OCI-LY3 (cell line): ENCODE results near the gene ABCA4.
"Not testable (repeated sequence)": the region's sequence is repeated elsewhere in the genome, so short reads cannot be mapped to it uniquely, and the experiment has no call there.

ENCODE experiments used
- H2AFZ ChIP-seq: fragments of 200-600, 300-600 bp; shearing (Covaris generic); 2 replicates; pipeline ENCODE4 v1.6.0; 2014; ENCODE audit warnings: antibody characterized with exemption, low read depth, low read length
- H3K27ac ChIP-seq: fragments of 200-600, 300-600 bp; sonication (generic); 2 replicates; pipeline ENCODE4 v1.5.1; 2014; ENCODE audit warnings: mild to moderate bottlenecking, low read length, moderate library complexity, mixed read lengths
- H3K27me3 ChIP-seq: fragments of 200-600, 300-600 bp; sonication (generic); 2 replicates; pipeline ENCODE4 v1.6.1; 2014; ENCODE audit warnings: low read depth, low read length, mixed read lengths
- H3K36me3 ChIP-seq: fragments of 200-600, 300-600 bp; sonication (generic); replicated peaks from 2 replicates; pipeline ENCODE3; 2014; ENCODE audit warnings: low read depth, low read length, mixed read lengths
- H3K4me1 ChIP-seq: fragments of 300-600, 200-600 bp; sonication (generic); 2 replicates; pipeline ENCODE4 v1.6.1; 2014; ENCODE audit warnings: low read length, mixed read lengths
- H3K4me2 ChIP-seq: fragments of 200-600, 300-600 bp; sonication (generic); 2 replicates; pipeline ENCODE4 v1.6.1; 2014; ENCODE audit warnings: low read length, mixed read lengths
- H3K4me3 ChIP-seq: fragments of 300-600, 200-600 bp; sonication (generic); 2 replicates; pipeline ENCODE4 v1.5.1; 2014; ENCODE audit warnings: antibody characterized with exemption, mild to moderate bottlenecking, low read length, moderate library complexity
- H3K79me2 ChIP-seq: fragments of 300-600, 200-600 bp; shearing (Covaris generic); 2 replicates; pipeline ENCODE4 v1.6.1; 2014; ENCODE audit warnings: mild to moderate bottlenecking, low read length, mixed read lengths
- H3K9ac ChIP-seq: fragments of 300-600, 200-600 bp; shearing (Covaris generic); 2 replicates; pipeline ENCODE4 v1.6.0; 2014; ENCODE audit warnings: mild to moderate bottlenecking, low read length, moderate library complexity
- H3K9me3 ChIP-seq: fragments of 200-600, 300-600 bp; shearing (Covaris generic); 2 replicates; pipeline ENCODE4 v1.6.1; 2014; ENCODE audit warnings: low read length, mixed read lengths; ENCODE audit not compliant: insufficient read depth
- H4K20me1 ChIP-seq: fragments of 200-600, 300-600 bp; sonication (generic); 2 replicates; pipeline ENCODE4 v1.6.1; 2016; ENCODE audit warnings: low read length, mixed read lengths; ENCODE audit not compliant: insufficient read depth
- EZH2phosphoT487 ChIP-seq: fragments of 200-600 bp; shearing (Covaris generic); IDR thresholded peaks from 2 replicates; pipeline ENCODE4 v1.6.1; 2018; ENCODE audit warnings: antibody characterized with exemption, mixed run types, low read depth
- TF ChIP-seq, protein P1 (sequence below): fragments of 200-600, 300-600 bp; sonication (generic); IDR thresholded peaks from 2 replicates; pipeline ENCODE4 v1.5.1; 2014; ENCODE audit warnings: antibody characterized with exemption, low read length, low read depth

The ABCA4 gene

DNA sequence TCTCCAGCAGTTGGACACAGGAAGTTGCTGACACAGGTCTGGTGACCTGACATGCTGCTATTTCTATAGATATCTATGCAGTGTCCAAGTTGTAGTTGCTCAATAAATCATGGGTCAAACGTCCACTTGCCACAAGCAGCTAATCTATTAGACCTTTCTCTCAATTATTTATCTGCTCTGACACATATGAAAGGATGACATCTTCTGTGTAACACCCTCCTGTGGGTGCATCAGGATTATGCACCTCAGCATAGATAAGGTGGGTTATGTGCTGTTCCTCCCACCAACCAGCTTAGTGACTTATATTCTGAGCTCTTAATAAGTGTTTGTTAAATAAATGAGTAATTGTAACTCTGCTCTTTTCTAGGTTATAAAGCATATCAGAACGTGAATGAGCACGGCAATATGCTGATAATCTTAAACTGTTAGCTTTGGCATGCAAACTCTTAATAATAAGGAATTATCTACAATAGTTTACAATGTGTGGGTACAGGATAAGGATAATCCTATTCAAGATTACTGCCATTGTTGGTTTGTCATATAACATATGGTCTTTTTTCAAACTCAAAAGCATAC lies 121.0 kb downstream of the ABCA4 start:
- TF ChIP-seq, protein P1, sequence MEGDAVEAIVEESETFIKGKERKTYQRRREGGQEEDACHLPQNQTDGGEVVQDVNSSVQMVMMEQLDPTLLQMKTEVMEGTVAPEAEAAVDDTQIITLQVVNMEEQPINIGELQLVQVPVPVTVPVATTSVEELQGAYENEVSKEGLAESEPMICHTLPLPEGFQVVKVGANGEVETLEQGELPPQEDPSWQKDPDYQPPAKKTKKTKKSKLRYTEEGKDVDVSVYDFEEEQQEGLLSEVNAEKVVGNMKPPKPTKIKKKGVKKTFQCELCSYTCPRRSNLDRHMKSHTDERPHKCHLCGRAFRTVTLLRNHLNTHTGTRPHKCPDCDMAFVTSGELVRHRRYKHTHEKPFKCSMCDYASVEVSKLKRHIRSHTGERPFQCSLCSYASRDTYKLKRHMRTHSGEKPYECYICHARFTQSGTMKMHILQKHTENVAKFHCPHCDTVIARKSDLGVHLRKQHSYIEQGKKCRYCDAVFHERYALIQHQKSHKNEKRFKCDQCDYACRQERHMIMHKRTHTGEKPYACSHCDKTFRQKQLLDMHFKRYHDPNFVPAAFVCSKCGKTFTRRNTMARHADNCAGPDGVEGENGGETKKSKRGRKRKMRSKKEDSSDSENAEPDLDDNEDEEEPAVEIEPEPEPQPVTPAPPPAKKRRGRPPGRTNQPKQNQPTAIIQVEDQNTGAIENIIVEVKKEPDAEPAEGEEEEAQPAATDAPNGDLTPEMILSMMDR, result no peak
- no peak for TF ChIP-seq EZH2phosphoT487
- Histone ChIP-seq H4K20me1 (no peaks in the 10 kb centered on the region), H3K4me1 (no peaks in the 10 kb centered on the region), H3K4me3 (no peak overlapping the region), H3K36me3 (no peaks in the 10 kb centered on the region), H3K4me2 (no peak overlapping the region), H2AFZ (no peak overlapping the region), H3K79me2 (no peaks in the 10 kb centered on the region), H3K9me3 (no peaks in the 10 kb centered on the region), H3K9ac (no peak overlapping the region), H3K27me3 (no peaks in the 10 kb centered on the region; the same call in 1 of the 2 replicates), H3K27ac (no peak overlapping the region)

DNA sequence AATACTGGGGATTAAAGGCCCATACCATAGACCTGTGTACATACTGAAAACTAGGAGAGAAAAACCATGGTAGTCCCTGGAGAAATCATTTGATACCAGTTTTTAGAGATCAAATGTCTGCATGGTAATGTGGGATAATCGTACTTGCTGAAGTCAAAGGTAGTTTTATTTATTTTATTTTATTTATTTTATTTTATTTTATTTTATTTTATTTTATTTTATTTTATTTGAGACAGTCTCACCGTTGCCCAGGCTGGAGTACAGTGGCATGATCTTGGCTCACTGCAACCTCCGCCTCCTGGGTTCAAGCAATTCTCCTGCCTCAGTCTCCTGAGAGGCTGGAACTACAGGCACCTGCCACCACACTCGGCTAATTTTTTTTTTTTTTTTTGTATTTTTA lies 122.4 kb downstream of the ABCA4 start:
- H3K27ac ChIP-seq, H3K36me3 ChIP-seq: not testable (repeated sequence)

DNA sequence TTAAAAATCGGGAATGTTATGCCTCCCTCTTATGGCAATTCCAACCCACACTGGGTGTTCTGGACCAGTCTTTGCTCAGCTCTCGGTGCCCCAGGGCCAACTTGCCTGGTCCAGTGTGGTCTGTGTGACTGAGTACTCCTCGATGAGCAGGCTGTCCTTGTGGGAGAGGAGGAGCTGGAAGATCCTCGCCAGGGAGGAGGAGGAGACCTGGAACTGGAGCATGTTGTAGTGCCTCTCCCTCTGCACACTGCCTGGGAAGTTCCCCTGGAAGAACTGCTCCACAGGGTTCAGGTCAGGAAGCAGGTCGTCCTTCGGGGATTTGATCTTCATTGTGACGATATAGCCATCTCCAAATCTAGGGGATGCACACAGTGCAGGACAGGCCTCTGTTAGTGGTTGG lies 123.2 kb downstream of the ABCA4 start:
- Histone ChIP-seq H3K27ac (no peak overlapping the region), H3K9ac (no peak overlapping the region), H3K36me3 (no peaks in the 10 kb centered on the region), H3K27me3 (peaks cover 3% of the 10 kb centered on the region; the same call in 1 of the 2 replicates), H4K20me1 (no peaks in the 10 kb centered on the region), H3K9me3 (no peaks in the 10 kb centered on the region), H3K79me2 (no peaks in the 10 kb centered on the region), H3K4me1 (peaks cover 4% of the 10 kb centered on the region; the same call in 1 of the 2 replicates), H3K4me3 (no peak overlapping the region), H3K4me2 (no peak overlapping the region), H2AFZ (no peak overlapping the region)
- no peak for TF ChIP-seq EZH2phosphoT487
- TF ChIP-seq, protein P1, result no peak

More for the DNA sequence above, 122.4 kb downstream of the ABCA4 start:
- H2AFZ ChIP-seq, H4K20me1 ChIP-seq, H3K79me2 ChIP-seq, H3K9me3 ChIP-seq, H3K4me3 ChIP-seq, H3K4me1 ChIP-seq, H3K27me3 ChIP-seq, H3K4me2 ChIP-seq, H3K9ac ChIP-seq: not testable (repeated sequence)

DNA sequence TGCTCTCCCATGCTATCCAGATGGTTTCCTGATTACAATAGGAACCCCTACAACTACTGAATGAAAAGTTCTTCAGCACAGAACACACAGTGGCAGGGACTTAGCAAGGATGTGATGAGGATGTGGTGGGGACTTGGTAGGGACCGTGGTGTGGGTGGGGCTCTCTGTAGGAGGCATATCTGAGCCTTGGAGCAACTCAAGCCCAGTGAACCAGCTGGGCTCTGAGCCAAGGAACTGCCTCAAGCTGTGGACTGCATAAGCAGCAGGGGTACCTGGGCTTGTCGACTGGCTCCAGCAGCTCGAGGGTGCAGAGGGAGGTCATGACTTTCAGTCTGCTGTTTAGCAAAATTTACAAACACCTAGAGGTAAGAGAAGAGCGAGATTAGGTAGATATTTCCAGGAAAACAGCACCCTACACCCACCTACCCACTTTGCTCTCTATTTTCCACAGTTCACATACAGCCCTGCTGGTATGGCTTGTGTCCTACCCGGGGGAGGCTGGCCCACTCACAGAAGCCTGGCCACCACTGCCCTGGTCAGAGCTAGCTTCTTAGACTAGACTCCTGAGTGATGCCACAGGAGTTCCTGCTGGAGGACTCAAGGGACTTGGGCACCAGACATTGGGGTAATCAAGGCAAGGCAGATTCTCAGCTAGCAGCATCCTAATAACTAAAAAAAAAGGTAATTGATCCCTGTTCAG lies 125.0 kb downstream of the ABCA4 start:
- Histone ChIP-seq H3K4me1 (peaks cover 5% of the 10 kb centered on the region; the same call in 1 of the 2 replicates), H3K79me2 (no peaks in the 10 kb centered on the region), H3K27ac (no peak overlapping the region), H3K9me3 (no peaks in the 10 kb centered on the region), H4K20me1 (no peaks in the 10 kb centered on the region), H3K27me3 (peaks cover 3% of the 10 kb centered on the region; the same call in 1 of the 2 replicates), H3K4me3 (no peak overlapping the region), H3K36me3 (no peaks in the 10 kb centered on the region), H3K9ac (no peak overlapping the region), H3K4me2 (no peak overlapping the region), H2AFZ (no peak overlapping the region)
- TF ChIP-seq EZH2phosphoT487, result no peak
- TF ChIP-seq, protein P1, result no peak
